CD4-positive, alpha-beta T cell (primary cell): Measurements from ENCODE around the gene CCDC51. TPM values are rescaled to one million over a fixed set of nuclear protein-coding genes. Genes with fewer than 3 reads are reported as not detected.

Experiments
- ATAC-seq: fragments of 200-7000 bp; cut with Tn5 transposase; one replicate; pipeline ENCODE4 v1.10.0; 2022; ENCODE audit warnings: mild to moderate bottlenecking; ENCODE audit not compliant: poor library complexity
- CTCF ChIA-PET: fragments of 350-600 bp; sonication (Branson Sonifier 250); formaldehyde crosslinking; loops from one replicate; lab custom pipeline; 2021; ENCODE audit warnings: antibody characterized with exemption, inconsistent platforms; lab: Charles Lee
- POLR2A ChIA-PET: fragments of 350-600 bp; sonication (Branson Sonifier 250); formaldehyde crosslinking; loops from one replicate; lab custom pipeline; 2021; ENCODE audit warnings: antibody characterized with exemption, inconsistent platforms; lab: Charles Lee
- DNase-seq, 14 experiments: peaks; one replicate each; pipeline ENCODE4 v3.0.0-alpha.2; 2013 to 2020; ENCODE audit warnings: mixed read lengths in 2 of 14
- H3K27ac ChIP-seq, 2 donors: one replicate each; pipeline versions ENCODE4 v1.5.1 to v1.7.0; 2013; ENCODE audit warnings: low read length in 2 of 2, low read depth in 1 of 2, mild to moderate bottlenecking in 1 of 2
- H3K27me3 ChIP-seq, 2 experiments: 1 replicate in 1 of 2; 2 replicates in 1 of 2; pipeline versions ENCODE4 v1.6.1 to v1.7.0; 2013; ENCODE audit warnings: low read length in 2 of 2, control low read depth in 1 of 2, mild to moderate bottlenecking in 1 of 2, moderate library complexity in 1 of 2; ENCODE audit not compliant: insufficient read depth in 2 of 2, control insufficient read depth in 1 of 2
- H3K36me3 ChIP-seq: one replicate; pipeline ENCODE4 v1.6.1; 2013; ENCODE audit warnings: low read length, control low read depth; ENCODE audit not compliant: insufficient read depth
- H3K4me1 ChIP-seq: one replicate; pipeline ENCODE4 v1.6.1; 2013; ENCODE audit warnings: low read length, control low read depth; ENCODE audit not compliant: insufficient read depth
- H3K4me3 ChIP-seq: one replicate; pipeline ENCODE4 v1.5.1; 2013; ENCODE audit warnings: mild to moderate bottlenecking, low read length, moderate library complexity
- H3K9me3 ChIP-seq, 2 experiments: 1 replicate in 1 of 2; 2 replicates in 1 of 2; pipeline versions ENCODE4 v1.6.1 to v1.7.0; 2013; ENCODE audit warnings: low read length in 2 of 2, mild to moderate bottlenecking in 2 of 2, control low read depth in 1 of 2, moderate library complexity in 1 of 2; ENCODE audit not compliant: control insufficient read depth in 1 of 2, insufficient read depth in 1 of 2
- H3K27ac Mint-ChIP-seq: one replicate; pipeline ENCODE4 v1.8.0; 2020; ENCODE audit warnings: mixed read lengths
- H3K27me3 Mint-ChIP-seq: one replicate; pipeline ENCODE4 v1.8.0; 2021; ENCODE audit warnings: mixed read lengths
- H3K36me3 Mint-ChIP-seq: one replicate; pipeline ENCODE4 v1.8.0; 2021; ENCODE audit warnings: low read depth, mixed read lengths
- H3K4me1 Mint-ChIP-seq: one replicate; pipeline ENCODE4 v1.8.0; 2021; ENCODE audit warnings: low read depth, mixed read lengths
- H3K4me3 Mint-ChIP-seq: one replicate; pipeline ENCODE4 v1.8.0; 2020; ENCODE audit warnings: mild to moderate bottlenecking, mixed read lengths
- H3K9me3 Mint-ChIP-seq: one replicate; pipeline ENCODE4 v1.8.0; 2020; ENCODE audit warnings: mixed read lengths
- CTCF ChIP-seq: fragments of 200-600 bp; IDR thresholded peaks from one replicate; pipeline ENCODE4 v1.8.0; 2022; ENCODE audit warnings: antibody characterized with exemption, mild to moderate bottlenecking
- intact Hi-C, 2 experiments: fragments of 100-400 bp; cut with DNase I in 1 of 2; cut with micrococcal nuclease in 1 of 2; formaldehyde crosslinking; loops; one replicate each; pipeline versions ENCODE4 v1.15.1 to v1.9.0; 2023 to 2025; cut with DNase I, micrococcal nuclease
- total RNA-seq, 174 experiments: library from RNA in 2 of 174; stranded (reverse) in 2 of 174; gene quantifications; one replicate each; pipeline ENCODE4 v1.2.3 and lab custom pipeline; 2021 to 2026

The CCDC51 gene
- total RNA-seq, 2 experiments from 2014 or later: 5.5 to 5.8 TPM

- no peak overlapping the region for H3K27ac ChIP-seq
- H3K27ac Mint-ChIP-seq: no peak overlapping the region
- H3K4me3 Mint-ChIP-seq: no peak overlapping the region
- H3K9me3 Mint-ChIP-seq: no peaks in the 10 kb centered on the region
- intact Hi-C loops: loop anchor here (1.0 to 5.0 kb wide), 9 partner anchors 35 to 654 kb away; partner anchors contain the start of gene SMARCC1 (in 1 of the 2)
- peak; percentile 100 for TF ChIP-seq CTCF
- H3K36me3 Mint-ChIP-seq: peaks cover 22% of the 10 kb centered on the region
- peaks cover 34% of the 10 kb centered on the region for H3K4me1 ChIP-seq
- H3K4me1 Mint-ChIP-seq: peaks cover 33% of the 10 kb centered on the region
- no peaks in the 10 kb centered on the region for H3K9me3 ChIP-seq
- CTCF ChIA-PET: interaction anchor here (0.6 to 3.0 kb wide), 60 partner anchors 11 to 639 kb away, joined by 3 to 118 read pairs (median 5); partner anchors contain the start of genes ATRIP, CDC25A, NCKIPSD and NME6
- no peaks in the 10 kb centered on the region for H3K27me3 Mint-ChIP-seq
- no peak overlapping the region for H3K4me3 ChIP-seq
- DNase-seq: peak; percentile 78 to 93 (median 84)
- no peaks in the 10 kb centered on the region for H3K27me3 ChIP-seq
- peak; percentile 33 for ATAC-seq
- H3K36me3 ChIP-seq: peaks cover 15% of the 10 kb centered on the region
- POLR2A ChIA-PET: interaction anchor here (0.5 to 2.2 kb wide), 13 partner anchors 10 to 162 kb away, joined by 3 to 37 read pairs (median 7); partner anchors contain the start of genes ATRIP and SHISA5
These were observed 4.0 kb downstream of the CCDC51 start for GRCh38 chr3:48435774-48436476.

- intact Hi-C loops: loop anchor here (5.0 kb wide), 4 partner anchors 42 to 653 kb away; partner anchors contain the start of gene SMARCC1 (in 1 of the 2)
- POLR2A ChIA-PET: interaction anchor here (1.3 to 2.2 kb wide), 5 partner anchors 11 to 161 kb away, joined by 4 to 37 read pairs (median 11); partner anchors contain the start of genes ATRIP and SHISA5
- H3K36me3 Mint-ChIP-seq: peaks cover 15% of the 10 kb centered on the region
- DNase-seq (no peak), ATAC-seq (no peak)
- H3K27me3 Mint-ChIP-seq: no peaks in the 10 kb centered on the region
- no peak for TF ChIP-seq CTCF
- H3K4me1 ChIP-seq: peaks cover 33% of the 10 kb centered on the region
- CTCF ChIA-PET: interaction anchor here (0.6 to 3.0 kb wide), 27 partner anchors 11 to 640 kb away, joined by 3 to 118 read pairs (median 7); partner anchors contain the start of genes ATRIP, CDC25A, NCKIPSD and PFKFB4
- H3K36me3 ChIP-seq: peaks cover 15% of the 10 kb centered on the region
- H3K9me3 ChIP-seq: no peaks in the 10 kb centered on the region
- no peak overlapping the region for H3K4me3 Mint-ChIP-seq
- peaks cover 33% of the 10 kb centered on the region for H3K4me1 Mint-ChIP-seq
- no peak overlapping the region for H3K27ac Mint-ChIP-seq
- H3K27me3 ChIP-seq: no peaks in the 10 kb centered on the region
- H3K9me3 Mint-ChIP-seq: no peaks in the 10 kb centered on the region
- no peak overlapping the region for H3K27ac ChIP-seq
- no peak overlapping the region for H3K4me3 ChIP-seq
These were observed 4.7 kb downstream of the CCDC51 start for GRCh38 chr3:48435223-48435595.

- ChIA-PET POLR2A (interaction anchor here (2.2 kb wide), 1 partner anchor 34 kb away, joined by 37 read pairs; no protein-coding TSS in a partner anchor), CTCF (interaction anchor here (1.0 kb wide), 1 partner anchor 34 kb away, joined by 4 read pairs; no protein-coding TSS in a partner anchor)
- Mint-ChIP-seq H3K4me1 (peaks cover 29% of the 10 kb centered on the region), H3K27me3 (no peaks in the 10 kb centered on the region), H3K36me3 (peaks cover 10% of the 10 kb centered on the region), H3K9me3 (no peaks in the 10 kb centered on the region), H3K27ac (no peak overlapping the region), H3K4me3 (no peak overlapping the region)
- intact Hi-C loops: loop anchor here (5.0 kb wide), 4 partner anchors 43 to 652 kb away; partner anchors contain the start of gene SMARCC1 (in 1 of the 2)
- peaks cover 36% of the 10 kb centered on the region for H3K4me1 ChIP-seq
- no peak for TF ChIP-seq CTCF
- H3K4me3 ChIP-seq: no peak overlapping the region
- no peaks in the 10 kb centered on the region for H3K27me3 ChIP-seq
- DNase-seq: peak in 4 of 14 experiments; percentile 24 to 49 (median 36)
- no peak overlapping the region for H3K27ac ChIP-seq
- H3K9me3 ChIP-seq: no peaks in the 10 kb centered on the region
- H3K36me3 ChIP-seq: peaks cover 15% of the 10 kb centered on the region
- no peak for ATAC-seq
These were observed 5.2 kb downstream of the CCDC51 start for GRCh38 chr3:48434591-48435222.
